Epithelial cell of esophagus (primary cell): ENCODE results near the gene MYO7B.

Experiments used
- DNase-seq: peaks from one replicate; pipeline ENCODE4 v3.0.0; 2010; ENCODE audit warnings: low read depth
- H3K4me3 ChIP-seq: 2 replicates; pipeline ENCODE4 v1.5.1; 2011; ENCODE audit warnings: mild to moderate bottlenecking, low read length, control low read depth
- CTCF ChIP-seq: IDR thresholded peaks from 2 replicates; pipeline ENCODE4 v1.5.1; 2011; ENCODE audit warnings: low read depth, mild to moderate bottlenecking, low read length, control low read depth, inconsistent platforms; ENCODE audit not compliant: insufficient read depth; ENCODE audit errors: missing control alignments

MYO7B gene

DNA sequence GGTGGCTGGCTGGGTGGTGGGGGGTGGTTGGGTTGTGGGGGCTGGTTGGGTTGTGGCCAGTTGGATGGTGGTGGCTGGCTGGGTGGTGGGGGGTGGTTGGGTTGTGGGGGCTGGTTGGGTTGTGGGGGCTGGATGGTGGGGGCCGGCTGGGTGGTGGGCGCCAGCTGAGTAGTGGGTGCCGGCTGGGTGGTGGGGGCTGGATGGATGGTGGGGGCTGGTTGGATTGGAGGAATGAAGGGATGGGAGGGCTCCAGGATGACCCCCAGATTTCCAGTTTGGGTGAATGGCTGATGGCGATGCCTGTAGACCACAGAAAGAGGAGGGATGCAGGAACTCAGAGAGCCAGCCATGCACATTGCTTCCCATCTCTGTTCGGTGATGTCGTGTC lies 83.7 kb downstream of the MYO7B start:
- DNase-seq, result no peak
- no peak for TF ChIP-seq CTCF
- no peak overlapping the region for H3K4me3 ChIP-seq

DNA sequence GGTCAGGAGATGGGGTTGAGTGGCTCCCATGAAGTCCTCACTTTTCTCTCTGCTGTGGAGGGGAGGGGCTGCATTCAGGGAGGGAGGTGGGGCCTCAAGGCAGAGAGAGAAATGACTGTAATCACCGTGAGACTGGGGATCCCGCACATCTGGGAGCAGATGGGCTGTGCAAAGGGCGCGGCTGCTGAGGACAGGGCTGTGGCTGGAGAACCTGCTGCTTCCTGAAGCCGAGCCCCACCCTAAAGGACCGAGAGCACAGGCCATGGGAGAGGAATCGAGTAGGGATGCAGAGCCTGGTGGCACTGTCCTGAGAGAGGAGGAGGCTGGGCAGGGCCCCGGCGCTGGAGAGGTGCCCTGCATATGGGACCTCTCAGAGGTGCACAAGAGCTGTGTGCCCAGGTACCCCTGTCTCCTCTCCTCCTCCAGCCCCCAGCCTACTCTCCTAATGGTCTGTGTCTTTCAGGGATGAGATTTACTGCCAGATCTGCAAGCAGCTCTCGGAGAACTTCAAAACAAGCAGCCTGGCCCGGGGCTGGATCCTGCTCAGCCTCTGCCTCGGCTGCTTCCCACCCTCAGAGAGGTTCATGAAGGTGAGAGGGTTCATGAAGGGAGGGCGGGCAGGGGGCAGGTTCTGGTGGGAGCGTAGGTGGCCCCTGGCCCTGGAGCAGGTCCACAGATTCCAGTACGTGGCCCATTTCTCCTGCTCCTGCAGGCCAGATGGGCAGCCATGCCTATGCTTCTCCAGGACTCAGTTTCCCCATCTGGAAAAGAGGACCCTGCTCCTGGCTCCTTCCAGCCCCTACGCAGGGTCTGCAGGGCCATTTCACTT lies 84.6 kb downstream of the MYO7B start:
- no peak for DNase-seq
- TF ChIP-seq CTCF, result no peak
- no peak overlapping the region for H3K4me3 ChIP-seq

DNA sequence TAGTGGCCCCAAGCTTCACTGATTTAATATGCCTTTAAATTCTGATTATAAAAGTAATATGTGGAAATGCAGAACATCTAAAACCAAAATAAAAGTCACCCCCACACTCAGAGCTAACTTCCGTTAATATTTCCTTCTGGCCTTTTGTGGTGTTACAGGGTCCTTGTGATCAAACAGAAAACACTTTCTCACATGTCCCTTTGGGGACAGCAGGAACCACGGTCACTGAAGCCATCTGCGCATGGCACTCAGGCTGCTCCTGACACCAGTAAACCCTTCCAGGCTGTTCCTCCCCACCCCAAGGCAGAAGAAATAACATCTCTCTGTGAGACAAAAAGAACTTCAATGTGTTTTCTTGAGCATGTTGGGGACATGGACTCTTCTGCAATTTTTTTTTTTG lies 85.4 kb downstream of the MYO7B start:
- no peak overlapping the region for H3K4me3 ChIP-seq
- no peak for DNase-seq
- TF ChIP-seq CTCF, result no peak

DNA sequence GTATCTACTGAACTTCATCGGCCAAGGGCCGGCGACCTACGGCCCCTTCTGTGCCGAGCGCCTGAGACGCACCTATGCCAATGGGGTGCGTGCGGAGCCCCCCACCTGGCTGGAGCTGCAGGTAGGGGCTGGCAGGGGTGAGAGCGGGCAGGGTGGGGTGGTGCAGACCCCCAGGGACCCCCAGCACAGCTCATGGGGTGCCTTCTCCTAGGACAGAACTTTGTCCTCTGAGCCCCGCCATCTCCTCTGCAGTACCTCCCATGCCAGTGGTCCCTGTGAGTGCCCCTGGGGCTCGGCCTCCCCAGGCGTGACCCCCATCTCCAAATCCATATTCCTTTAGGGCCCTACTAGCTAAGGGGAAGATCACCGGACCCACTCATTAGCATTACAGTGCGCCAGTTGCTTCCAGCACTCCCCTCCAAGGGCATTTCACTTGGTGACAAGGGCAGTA lies 86.5 kb downstream of the MYO7B start:
- TF ChIP-seq CTCF, result no peak
- no peak for DNase-seq
- H3K4me3 ChIP-seq, result no peak overlapping the region

DNA sequence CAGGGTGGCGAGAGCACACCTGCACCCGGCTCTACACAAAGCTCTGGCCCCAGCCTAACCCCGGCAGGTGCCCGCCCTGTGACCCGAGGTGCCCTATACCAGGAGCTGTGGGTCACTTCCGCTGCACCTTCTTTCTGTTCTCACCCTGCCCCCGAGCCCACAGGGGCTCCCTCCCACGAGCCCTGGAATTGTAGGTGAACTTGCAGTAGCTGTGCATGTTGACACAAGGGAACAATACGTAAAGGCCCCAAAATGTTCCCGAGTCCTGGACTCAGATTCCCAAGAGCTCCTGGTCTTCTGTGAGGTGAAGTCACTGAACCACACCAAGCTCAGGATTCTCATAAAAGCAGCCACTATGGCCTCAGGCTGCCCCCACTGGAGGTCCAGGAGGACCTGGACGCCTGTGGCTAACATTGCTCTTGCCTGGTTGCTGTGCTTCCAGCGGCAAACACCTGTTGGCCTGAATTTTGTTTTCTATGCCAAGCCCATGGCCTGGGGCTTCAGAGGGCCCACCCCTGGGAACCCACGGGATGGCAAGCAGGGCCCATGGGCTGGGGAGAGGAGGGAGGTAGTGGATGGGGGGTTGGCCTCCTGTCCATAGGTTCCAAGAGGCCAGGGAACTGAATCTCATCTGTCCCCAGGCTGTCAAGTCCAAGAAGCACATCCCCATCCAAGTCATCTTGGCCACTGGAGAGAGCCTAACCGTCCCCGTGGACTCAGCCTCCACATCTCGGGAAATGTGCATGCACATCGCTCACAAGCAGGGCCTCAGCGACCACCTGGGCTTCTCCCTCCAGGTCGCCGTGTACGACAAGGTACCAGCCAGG lies 87.3 kb downstream of the MYO7B start:
- TF ChIP-seq CTCF, result no peak
- DNase-seq, result no peak
- no peak overlapping the region for H3K4me3 ChIP-seq

DNA sequence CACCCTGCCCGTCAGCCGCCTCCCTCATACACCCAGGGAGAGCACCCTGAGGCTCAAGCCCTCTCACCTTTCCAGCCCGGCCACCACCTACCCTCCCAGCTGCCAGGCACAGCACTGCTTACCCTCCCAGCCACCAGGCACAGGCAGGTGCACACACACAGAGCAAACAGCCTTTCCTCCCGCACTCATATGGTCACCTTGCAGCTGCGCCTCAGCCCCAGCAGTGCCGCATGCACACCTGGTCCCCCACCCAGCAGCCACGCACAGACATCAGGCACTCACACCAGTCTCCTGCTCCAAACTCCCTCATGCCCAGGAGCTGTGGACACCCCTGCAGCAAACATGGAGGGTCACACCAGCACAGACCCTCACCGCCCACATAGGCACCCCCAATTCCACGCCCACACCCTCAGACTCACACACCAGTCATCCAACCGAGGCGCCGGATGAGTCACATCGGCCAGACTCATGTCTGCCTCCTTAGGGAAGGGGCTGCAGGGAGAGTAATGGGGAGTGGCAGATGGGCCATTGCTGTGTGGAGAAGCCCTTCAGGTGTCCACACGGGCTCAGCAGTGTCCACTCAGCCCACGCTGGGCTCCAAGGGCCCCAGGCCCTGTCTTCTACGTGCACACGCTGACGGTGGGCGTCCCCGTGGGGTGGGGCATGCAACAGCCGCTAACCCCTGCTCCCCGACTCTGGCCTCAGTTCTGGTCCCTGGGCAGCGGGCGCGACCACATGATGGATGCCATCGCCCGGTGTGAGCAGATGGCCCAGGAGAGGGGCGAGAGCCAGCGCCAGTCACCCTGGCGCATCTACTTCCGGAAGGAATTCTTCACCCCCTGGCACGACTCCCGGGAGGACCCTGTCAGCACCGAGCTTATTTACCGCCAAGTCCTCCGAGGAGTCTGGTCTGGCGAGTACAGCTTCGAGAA lies 88.2 kb downstream of the MYO7B start:
- no peak overlapping the region for H3K4me3 ChIP-seq
- no peak for TF ChIP-seq CTCF
- DNase-seq, result peak; percentile 42
